MM.1S (cell line): ENCODE results near the gene SLC6A20.
A peak's percentile ranks its signal among the peaks of the same experiment; 100 is the strongest.
"Not testable (repeated sequence)": the region's sequence is repeated elsewhere in the genome, so short reads cannot be mapped to it uniquely, and the experiment has no call there.

Experiments
- DNase-seq: peaks from one replicate; pipeline ENCODE4 v3.0.0-alpha.2; 2015
- H2AFZ ChIP-seq: fragments of 300-600 bp; sonication (generic); 2 replicates; pipeline ENCODE4 v1.6.0; 2016; ENCODE audit warnings: antibody characterized with exemption, low read length
- H3F3A ChIP-seq: fragments of 300-600 bp; sonication (generic); 2 replicates; pipeline ENCODE4 v1.6.1; 2016; ENCODE audit warnings: mild to moderate bottlenecking, antibody characterized with exemption, low read length, moderate library complexity, mixed read lengths; ENCODE audit not compliant: insufficient read depth
- H3K27ac ChIP-seq: fragments of 300-600 bp; sonication (generic); 2 replicates; pipeline ENCODE4 v1.5.1; 2016; ENCODE audit warnings: mild to moderate bottlenecking, low read length
- H3K27me3 ChIP-seq: fragments of 300-600 bp; sonication (generic); replicated peaks from 2 replicates; pipeline ENCODE4 v1.6.0; 2016; ENCODE audit warnings: low read length; ENCODE audit not compliant: insufficient read depth
- H3K36me3 ChIP-seq: fragments of 300-600 bp; sonication (generic); replicated peaks from 2 replicates; pipeline ENCODE4 v1.6.1; 2016; ENCODE audit warnings: mild to moderate bottlenecking, low read length, mixed read lengths; ENCODE audit not compliant: insufficient read depth
- H3K4me1 ChIP-seq: fragments of 300-600 bp; sonication (generic); 2 replicates; pipeline ENCODE4 v1.6.1; 2016; ENCODE audit warnings: low read length, mixed read lengths
- H3K4me2 ChIP-seq: fragments of 300-600 bp; sonication (generic); 2 replicates; pipeline ENCODE4 v1.6.0; 2016; ENCODE audit warnings: low read depth, low read length
- H3K4me3 ChIP-seq: fragments of 300-600 bp; sonication (generic); 2 replicates; pipeline ENCODE4 v1.5.1; 2016; ENCODE audit warnings: low read length, mixed read lengths
- H3K79me2 ChIP-seq: fragments of 300-600 bp; sonication (generic); 2 replicates; pipeline ENCODE4 v1.6.1; 2016; ENCODE audit warnings: mixed run types, low read length, mixed read lengths
- H3K9ac ChIP-seq: fragments of 300-600 bp; sonication (generic); 2 replicates; pipeline ENCODE4 v1.6.1; 2016; ENCODE audit warnings: low read length, mixed read lengths
- H3K9me2 ChIP-seq: fragments of 300-600 bp; sonication (generic); replicated peaks from 2 replicates; pipeline ENCODE4 v1.6.1; 2016; ENCODE audit warnings: mild to moderate bottlenecking, low read length, mixed read lengths; ENCODE audit not compliant: insufficient read depth
- H3K9me3 ChIP-seq: fragments of 300-600 bp; sonication (generic); replicated peaks from 2 replicates; pipeline ENCODE4 v1.6.1; 2016; ENCODE audit warnings: mild to moderate bottlenecking, low read length, mixed read lengths; ENCODE audit not compliant: insufficient read depth
- H4K20me1 ChIP-seq: fragments of 300-600 bp; sonication (generic); 2 replicates; pipeline ENCODE4 v1.6.1; 2016; ENCODE audit warnings: mild to moderate bottlenecking, low read length, moderate library complexity, mixed read lengths; ENCODE audit not compliant: insufficient read depth
- CTCF ChIP-seq: fragments of 300-600 bp; sonication (generic); IDR thresholded peaks from 2 replicates; pipeline ENCODE4 v1.5.1; 2016; ENCODE audit warnings: antibody characterized with exemption, low read length, mixed read lengths
- EZH2 ChIP-seq: fragments of 300-600 bp; sonication (generic); optimal IDR thresholded peaks from 2 replicates; pipeline ENCODE3; 2017; ENCODE audit warnings: low read depth, mild to moderate bottlenecking, antibody characterized with exemption, low read length, mixed read lengths
- EZH2phosphoT487 ChIP-seq: fragments of 300-600 bp; sonication (generic); IDR thresholded peaks from 2 replicates; pipeline ENCODE4 v1.6.1; 2018; ENCODE audit warnings: antibody characterized with exemption, low read length

Gene SLC6A20

DNA sequence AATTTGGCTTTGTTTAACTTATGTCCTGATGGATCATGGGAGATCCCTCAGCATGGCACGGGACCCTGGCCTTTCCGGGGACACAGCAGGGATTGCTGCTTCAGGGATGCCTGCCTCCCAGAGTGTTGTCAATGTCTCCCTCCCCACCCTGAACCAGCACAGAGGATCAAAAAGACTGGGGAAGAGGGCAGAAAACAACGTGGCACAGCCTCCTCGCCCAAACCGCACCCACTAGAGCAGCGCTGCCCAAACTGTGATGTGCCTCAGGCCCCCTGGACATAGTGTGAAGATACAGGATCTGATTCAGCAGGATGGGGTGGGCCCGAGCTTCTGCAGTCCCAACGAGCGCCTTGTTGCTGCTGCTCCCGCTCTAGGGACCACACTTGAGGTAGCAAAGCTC is 34.5 kb downstream of the SLC6A20 start:
- DNase-seq: no peak
- Histone ChIP-seq H3K79me2 (no peaks in the 10 kb centered on the region), H3K27ac (no peak overlapping the region), H3K4me3 (no peak overlapping the region), H3K36me3 (no peaks in the 10 kb centered on the region), H3K9me2 (no peaks in the 10 kb centered on the region), H3K4me1 (peaks cover 4% of the 10 kb centered on the region; the same call in 1 of the 2 replicates), H4K20me1 (no peaks in the 10 kb centered on the region), H2AFZ (no peak overlapping the region), H3F3A (no peaks in the 10 kb centered on the region), H3K4me2 (no peak overlapping the region), H3K9me3 (no peaks in the 10 kb centered on the region), H3K9ac (no peak overlapping the region), H3K27me3 (no peaks in the 10 kb centered on the region)
- TF ChIP-seq EZH2phosphoT487: no peak

DNA sequence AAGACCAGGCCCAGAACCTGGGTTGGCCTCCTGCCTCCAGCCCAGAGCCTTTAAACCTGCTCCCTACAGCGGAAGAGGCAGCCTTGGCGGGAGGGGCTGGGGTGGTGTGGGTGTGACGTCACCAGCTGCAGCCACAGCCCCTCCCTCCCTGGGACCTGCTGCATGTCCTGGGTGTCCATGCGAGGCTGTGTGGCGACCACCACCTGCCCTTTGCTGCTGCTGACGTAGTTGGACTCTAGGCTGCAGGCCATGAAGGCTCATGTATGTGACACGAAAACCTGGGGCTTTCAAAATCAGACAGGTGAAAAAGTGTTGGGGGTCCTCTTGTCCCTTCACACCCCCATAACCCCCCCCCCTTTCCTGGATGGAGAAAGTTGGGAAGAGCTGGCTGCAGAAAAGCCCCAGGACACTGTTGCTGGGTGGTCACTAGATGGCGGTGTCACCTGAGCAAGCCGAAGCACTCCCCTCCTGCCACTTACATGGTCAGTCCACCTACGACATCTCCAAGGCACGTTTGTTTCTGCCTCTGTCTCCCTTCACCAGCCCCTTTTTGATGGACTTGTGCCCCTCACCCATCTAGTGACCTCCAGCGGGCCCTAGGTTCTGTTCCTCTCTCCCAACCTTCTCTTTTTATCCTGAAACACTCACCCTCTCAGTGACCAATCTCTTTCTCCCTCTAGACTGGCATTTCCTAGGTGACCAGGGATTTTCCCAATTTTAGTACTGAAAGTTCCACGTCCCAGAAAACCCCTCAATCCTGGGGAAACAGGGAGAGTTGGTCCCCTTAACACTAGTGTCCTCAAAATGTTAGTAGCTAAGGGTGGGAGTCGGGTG is 35.2 kb downstream of the SLC6A20 start:
- DNase-seq: peak; percentile 47
- Histone ChIP-seq H3K9ac (no peak overlapping the region), H3K27me3 (no peaks in the 10 kb centered on the region), H3K79me2 (no peaks in the 10 kb centered on the region), H3K9me2 (no peaks in the 10 kb centered on the region), H3K9me3 (no peaks in the 10 kb centered on the region), H3K27ac (no peak overlapping the region), H3K4me1 (peaks cover 4% of the 10 kb centered on the region; the same call in 1 of the 2 replicates), H3K4me2 (no peak overlapping the region), H3F3A (no peaks in the 10 kb centered on the region), H4K20me1 (no peaks in the 10 kb centered on the region), H2AFZ (peak overlapping the region; percentile 62), H3K4me3 (no peak overlapping the region), H3K36me3 (no peaks in the 10 kb centered on the region)
- TF ChIP-seq EZH2 (no peak), CTCF (peak; percentile 78)

DNA sequence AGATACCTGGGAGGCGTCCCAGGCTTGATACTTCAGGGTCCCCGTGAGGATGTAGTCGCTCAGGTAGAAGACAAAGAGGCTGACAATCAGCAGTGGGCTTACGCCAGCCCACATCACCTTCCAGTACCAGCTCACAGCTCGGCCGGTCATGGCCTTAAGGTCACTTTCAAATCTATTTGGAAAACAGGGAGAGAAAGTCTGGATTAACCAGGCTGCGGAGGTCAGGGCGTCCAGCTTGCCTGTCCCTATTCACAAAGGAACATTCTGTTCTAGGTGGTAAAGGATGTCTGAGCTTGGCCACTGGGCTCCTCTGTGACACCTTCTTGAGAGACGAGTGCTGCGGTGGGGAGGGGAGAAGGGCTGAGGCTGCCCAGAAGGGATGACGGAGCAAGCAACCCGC is 36.5 kb downstream of the SLC6A20 start:
- Histone ChIP-seq H2AFZ (no peak overlapping the region), H3K27me3 (no peaks in the 10 kb centered on the region), H3K9me3 (no peaks in the 10 kb centered on the region), H3K4me2 (no peak overlapping the region), H3K9ac (no peak overlapping the region), H4K20me1 (no peaks in the 10 kb centered on the region), H3F3A (no peaks in the 10 kb centered on the region), H3K79me2 (no peaks in the 10 kb centered on the region), H3K27ac (no peak overlapping the region), H3K36me3 (no peaks in the 10 kb centered on the region), H3K9me2 (no peaks in the 10 kb centered on the region), H3K4me3 (no peak overlapping the region), H3K4me1 (peaks cover 4% of the 10 kb centered on the region; the same call in 1 of the 2 replicates)
- DNase-seq: no peak
- no peak for TF ChIP-seq EZH2
- no peak for TF ChIP-seq CTCF
- no peak for TF ChIP-seq EZH2phosphoT487

- no peak overlapping the region for H3K27ac ChIP-seq
- H3K27me3 ChIP-seq: no peaks in the 10 kb centered on the region
- TF ChIP-seq EZH2phosphoT487 (no peak), CTCF (no peak), EZH2 (no peak)
- no peaks in the 10 kb centered on the region for H3F3A ChIP-seq
- no peaks in the 10 kb centered on the region for H4K20me1 ChIP-seq
- no peaks in the 10 kb centered on the region for H3K36me3 ChIP-seq
- H3K4me1 ChIP-seq: peaks cover 4% of the 10 kb centered on the region; the same call in 1 of the 2 replicates
- no peaks in the 10 kb centered on the region for H3K9me2 ChIP-seq
- no peaks in the 10 kb centered on the region for H3K79me2 ChIP-seq
- no peak for DNase-seq
- no peak overlapping the region for H3K4me3 ChIP-seq
- H3K9ac ChIP-seq: no peak overlapping the region
- H2AFZ ChIP-seq: no peak overlapping the region
- H3K9me3 ChIP-seq: no peaks in the 10 kb centered on the region
- no peak overlapping the region for H3K4me2 ChIP-seq
These were observed 37.5 kb downstream of the SLC6A20 start for GRCh38 chr3:45758871-45759270.

- H3F3A ChIP-seq, H3K4me2 ChIP-seq, H3K9me3 ChIP-seq, H3K27ac ChIP-seq, DNase-seq, H3K4me3 ChIP-seq, H3K27me3 ChIP-seq, H3K9me2 ChIP-seq, H2AFZ ChIP-seq, H3K9ac ChIP-seq, H4K20me1 ChIP-seq, H3K36me3 ChIP-seq, H3K4me1 ChIP-seq, H3K79me2 ChIP-seq: not testable (repeated sequence)
These were observed 39.2 kb downstream of the SLC6A20 start for GRCh38 chr3:45757141-45757540.
